HG03575 (cell line): ENCODE results near the gene DDT.
"Not testable (repeated sequence)": the region's sequence is repeated elsewhere in the genome, so short reads cannot be mapped to it uniquely, and the experiment has no call there.

Source experiments
- ATAC-seq: cut with Tn5 transposase; IDR thresholded peaks from one replicate; pipeline ENCODE4 v1.9.1; 2021; ENCODE audit not compliant: unreplicated experiment, insufficient number of reproducible peaks, low FRiP score; ENCODE audit errors: extremely low read depth

The DDT gene

DNA sequence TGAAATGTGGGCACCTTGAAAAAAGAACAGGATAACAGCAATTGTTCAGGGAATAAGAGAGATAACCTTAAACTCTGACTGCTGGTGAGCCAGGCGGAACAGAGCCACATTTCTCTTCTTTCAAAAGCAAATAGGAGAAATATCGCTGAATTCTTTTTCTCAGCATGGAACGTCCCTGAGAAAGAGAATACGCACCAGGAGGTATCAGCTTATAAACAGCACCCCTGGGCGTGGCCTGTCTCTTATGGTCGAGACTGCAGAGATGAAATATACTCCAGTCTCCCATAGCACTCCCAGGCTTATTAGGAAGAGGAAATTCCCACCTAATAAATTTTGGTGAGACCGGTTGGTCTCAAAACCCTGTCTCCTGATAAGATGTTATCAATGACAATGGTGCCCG lies 18.4 kb downstream of the DDT start:
- ATAC-seq = not testable (repeated sequence)

- ATAC-seq = not testable (repeated sequence)
Observed at GRCh38 chr22:23954991-23955305, 19.3 kb downstream of the DDT start.

- ATAC-seq = not testable (repeated sequence)
Observed at GRCh38 chr22:23954193-23954990, 19.8 kb downstream of the DDT start.

DNA sequence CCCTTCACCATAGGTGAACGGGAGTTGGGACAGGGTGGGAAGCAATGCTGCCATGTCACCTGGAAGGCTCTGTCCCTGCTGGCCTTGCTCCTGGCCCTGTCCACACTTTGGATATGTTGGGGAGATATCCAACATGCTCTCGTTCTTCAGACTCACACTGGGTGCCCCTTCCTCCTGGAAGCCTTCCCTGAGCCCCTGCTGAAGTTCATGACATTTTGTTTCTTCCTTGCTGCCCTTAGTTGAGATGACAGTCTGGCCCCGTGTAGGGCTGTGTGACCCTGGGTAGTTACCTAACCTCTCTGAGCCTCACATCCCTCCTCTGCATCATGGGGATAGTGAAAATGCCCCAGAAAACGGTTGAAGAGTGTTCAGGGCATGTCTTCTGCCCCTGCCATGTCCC lies 20.8 kb downstream of the DDT start:
- not testable (repeated sequence) for ATAC-seq

GRCh38 chr22:23952794-23953405 lies 21.3 kb downstream of the DDT start:
- ATAC-seq = not testable (repeated sequence)

DNA sequence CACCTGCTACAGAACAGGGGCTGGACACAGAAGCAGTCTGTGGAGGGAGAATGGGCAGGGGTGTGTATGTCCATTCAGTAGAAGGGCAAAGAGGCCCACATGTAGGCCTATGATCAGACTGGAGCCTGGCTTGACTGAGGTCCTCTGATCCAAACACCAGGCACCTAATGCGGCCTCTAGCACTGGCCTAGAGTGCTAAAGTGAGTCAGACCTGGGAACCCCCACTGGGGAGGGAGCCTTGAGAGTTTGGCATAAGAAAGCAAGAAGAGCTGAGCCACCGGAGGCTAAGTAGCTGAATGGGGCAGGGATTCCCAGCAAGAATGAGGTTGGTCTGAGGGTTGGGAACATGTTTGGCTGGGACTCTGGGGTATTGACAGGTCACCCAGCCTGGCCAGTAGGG lies 22.9 kb downstream of the DDT start:
- ATAC-seq = not testable (repeated sequence)

- ATAC-seq = not testable (repeated sequence)
Observed at GRCh38 chr22:23949764-23950163, 24.5 kb downstream of the DDT start.

DNA sequence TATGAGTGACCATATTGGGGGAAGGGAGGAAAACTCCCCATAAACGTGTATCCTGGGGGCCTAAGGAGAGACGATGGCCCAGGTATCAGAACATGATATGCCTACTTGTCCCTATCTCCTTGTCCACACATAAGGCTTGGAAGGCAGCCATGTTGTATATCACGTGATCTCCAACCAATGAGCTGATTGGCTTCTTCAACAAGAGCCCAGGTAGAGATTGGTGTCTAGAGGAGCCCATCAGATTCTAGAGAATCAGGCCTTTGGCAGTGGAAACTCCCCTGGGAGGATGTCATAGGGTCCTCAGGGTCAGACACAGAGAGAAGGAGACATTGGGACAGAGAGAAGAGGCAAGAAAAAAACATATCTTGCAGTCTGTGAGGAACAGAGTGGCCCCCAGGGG lies 26.9 kb downstream of the DDT start:
- ATAC-seq = not testable (repeated sequence)

DNA sequence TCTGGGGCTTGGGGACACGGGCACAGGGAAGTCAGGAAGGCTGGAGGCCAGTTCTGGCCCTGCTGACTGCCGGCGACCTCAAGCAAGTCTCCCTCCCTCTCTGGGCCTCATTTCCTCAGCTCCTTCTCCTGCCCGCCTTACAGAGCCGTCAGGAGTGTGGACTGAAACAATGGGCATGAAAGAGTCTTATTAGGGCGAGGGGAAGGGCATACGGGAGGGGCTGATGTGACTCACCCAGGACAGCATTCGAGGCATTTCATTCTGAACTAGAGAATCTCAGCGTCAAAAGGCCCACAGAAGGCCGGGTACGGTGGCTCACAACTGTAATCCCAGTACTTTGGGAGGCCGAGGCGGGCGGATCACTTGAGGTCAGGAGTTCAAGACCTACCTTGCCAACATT lies 34.1 kb downstream of the DDT start:
- not testable (repeated sequence) for ATAC-seq

- ATAC-seq = no peak
Observed at GRCh38 chr22:23939017-23939357, 35.3 kb downstream of the DDT start.

- no peak for ATAC-seq
Observed at GRCh38 chr22:23938328-23939016, 35.8 kb downstream of the DDT start.

DNA sequence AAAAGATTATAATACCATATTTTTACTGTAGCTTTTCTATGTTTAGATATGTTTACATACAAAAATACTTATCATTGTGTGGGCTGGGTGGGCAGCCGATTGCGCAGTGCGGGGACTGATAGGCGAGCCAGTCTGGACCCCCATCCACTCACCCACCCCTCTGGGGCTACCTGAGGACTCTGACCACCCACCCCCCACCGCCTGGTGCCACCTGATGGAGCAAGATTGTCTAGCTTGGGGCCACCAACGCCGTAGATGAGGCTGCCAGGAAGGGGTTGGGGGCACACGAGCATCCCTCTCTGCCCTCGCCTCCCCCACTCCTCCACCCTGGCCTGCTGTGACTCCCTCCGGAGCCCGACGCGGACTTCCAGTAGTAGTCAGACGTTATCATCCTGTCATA lies 47.7 kb downstream of the DDT start:
- ATAC-seq = no peak

- ATAC-seq = no peak
Observed at GRCh38 chr22:23925020-23925606, 49.1 kb downstream of the DDT start.

DNA sequence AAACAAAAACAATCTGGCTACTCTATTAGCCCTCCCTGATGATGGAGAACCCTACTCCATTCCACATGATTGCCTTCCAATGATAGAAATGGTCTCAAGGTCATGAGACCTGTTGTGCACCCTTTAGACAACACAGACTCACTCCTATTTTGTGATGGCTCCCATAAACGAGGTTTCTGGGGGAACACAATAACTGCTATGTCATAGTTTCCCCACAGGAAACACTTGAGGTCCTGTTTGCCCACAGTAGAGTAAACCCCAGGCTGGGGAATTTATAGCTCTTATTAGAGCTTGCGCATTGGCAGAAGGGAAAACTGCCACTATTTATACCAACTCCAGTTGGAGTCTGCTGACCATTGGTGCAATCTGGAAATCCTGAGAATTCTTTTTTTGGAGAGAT lies 51.3 kb downstream of the DDT start:
- ATAC-seq = no peak

- ATAC-seq = not testable (repeated sequence)
Observed at GRCh38 chr22:23921586-23922201, 52.5 kb downstream of the DDT start.
